PFSK-1 (cell line): ENCODE data around the gene ANKFY1.

Experiments used
- FOXP2 ChIP-seq: optimal IDR thresholded peaks from 2 replicates; pipeline ENCODE3; 2011; ENCODE audit warnings: borderline replicate concordance, control low read depth, inconsistent platforms; ENCODE audit not compliant: insufficient read depth; ENCODE audit errors: extremely low read length, extremely low read depth
- POLR2AphosphoS5 ChIP-seq: IDR thresholded peaks from 2 replicates; pipeline ENCODE4 v1.6.1; 2012; ENCODE audit warnings: low read depth, mild to moderate bottlenecking, control low read depth, low read length, moderate library complexity
- SIN3A ChIP-seq: IDR thresholded peaks from 2 replicates; pipeline ENCODE4 v1.6.1; 2012; ENCODE audit warnings: mild to moderate bottlenecking, low read length, moderate library complexity, borderline replicate concordance; ENCODE audit not compliant: insufficient read depth
- TAF1 ChIP-seq: IDR thresholded peaks from 2 replicates; pipeline ENCODE4 v1.6.1; 2012; ENCODE audit warnings: low read length, control low read depth, borderline replicate concordance; ENCODE audit not compliant: insufficient read depth
- TF ChIP-seq, protein P1 (sequence below), 2 experiments: IDR thresholded peaks; 2 replicates each; pipeline versions ENCODE4 v1.6.1 to v1.8.0; 2011 to 2012; ENCODE audit warnings: low read depth in 2 of 2, low read length in 2 of 2, control low read depth in 1 of 2, inconsistent platforms in 1 of 2, mild to moderate bottlenecking in 1 of 2, moderate library complexity in 1 of 2; ENCODE audit not compliant: insufficient read depth in 1 of 2

ANKFY1 gene

GRCh38 chr17:4248504-4249277, 15.1 kb downstream of the ANKFY1 start:
- TF ChIP-seq POLR2AphosphoS5 (no peak), TAF1 (no peak), SIN3A (no peak), FOXP2 (no peak)
- TF ChIP-seq, protein P1, sequence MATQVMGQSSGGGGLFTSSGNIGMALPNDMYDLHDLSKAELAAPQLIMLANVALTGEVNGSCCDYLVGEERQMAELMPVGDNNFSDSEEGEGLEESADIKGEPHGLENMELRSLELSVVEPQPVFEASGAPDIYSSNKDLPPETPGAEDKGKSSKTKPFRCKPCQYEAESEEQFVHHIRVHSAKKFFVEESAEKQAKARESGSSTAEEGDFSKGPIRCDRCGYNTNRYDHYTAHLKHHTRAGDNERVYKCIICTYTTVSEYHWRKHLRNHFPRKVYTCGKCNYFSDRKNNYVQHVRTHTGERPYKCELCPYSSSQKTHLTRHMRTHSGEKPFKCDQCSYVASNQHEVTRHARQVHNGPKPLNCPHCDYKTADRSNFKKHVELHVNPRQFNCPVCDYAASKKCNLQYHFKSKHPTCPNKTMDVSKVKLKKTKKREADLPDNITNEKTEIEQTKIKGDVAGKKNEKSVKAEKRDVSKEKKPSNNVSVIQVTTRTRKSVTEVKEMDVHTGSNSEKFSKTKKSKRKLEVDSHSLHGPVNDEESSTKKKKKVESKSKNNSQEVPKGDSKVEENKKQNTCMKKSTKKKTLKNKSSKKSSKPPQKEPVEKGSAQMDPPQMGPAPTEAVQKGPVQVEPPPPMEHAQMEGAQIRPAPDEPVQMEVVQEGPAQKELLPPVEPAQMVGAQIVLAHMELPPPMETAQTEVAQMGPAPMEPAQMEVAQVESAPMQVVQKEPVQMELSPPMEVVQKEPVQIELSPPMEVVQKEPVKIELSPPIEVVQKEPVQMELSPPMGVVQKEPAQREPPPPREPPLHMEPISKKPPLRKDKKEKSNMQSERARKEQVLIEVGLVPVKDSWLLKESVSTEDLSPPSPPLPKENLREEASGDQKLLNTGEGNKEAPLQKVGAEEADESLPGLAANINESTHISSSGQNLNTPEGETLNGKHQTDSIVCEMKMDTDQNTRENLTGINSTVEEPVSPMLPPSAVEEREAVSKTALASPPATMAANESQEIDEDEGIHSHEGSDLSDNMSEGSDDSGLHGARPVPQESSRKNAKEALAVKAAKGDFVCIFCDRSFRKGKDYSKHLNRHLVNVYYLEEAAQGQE (IDR thresholded peaks at IDR 0.05; ENCODE audit: insufficient read depth in 1 of 2, low read depth in 2 of 2, low read length in 2 of 2), result no peak

DNA sequence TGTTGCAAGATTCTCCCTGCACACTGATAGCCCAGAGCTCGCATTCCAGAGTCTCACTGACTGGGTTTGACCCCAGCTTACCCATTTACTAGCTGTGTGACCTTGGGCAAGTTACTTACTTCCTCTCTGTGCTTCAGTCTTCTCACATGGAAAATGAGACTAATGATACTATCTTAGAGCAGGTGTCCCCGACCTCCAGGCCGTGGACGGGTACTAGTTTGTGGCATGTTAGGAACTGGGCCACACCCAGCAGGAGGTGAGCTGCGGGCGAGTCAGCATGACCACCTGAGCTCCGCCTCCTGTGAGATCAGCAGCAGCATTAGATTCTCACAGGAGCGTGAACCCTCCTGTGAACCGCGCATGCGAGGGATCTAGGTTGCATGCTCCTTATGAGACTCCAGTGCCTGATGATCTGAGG, 15.8 kb downstream of the ANKFY1 start:
- TF ChIP-seq SIN3A (no peak), TAF1 (no peak), POLR2AphosphoS5 (no peak), FOXP2 (no peak)
- TF ChIP-seq, protein P1 (IDR thresholded peaks at IDR 0.05; ENCODE audit: insufficient read depth in 1 of 2, low read depth in 2 of 2, low read length in 2 of 2), result no peak

DNA sequence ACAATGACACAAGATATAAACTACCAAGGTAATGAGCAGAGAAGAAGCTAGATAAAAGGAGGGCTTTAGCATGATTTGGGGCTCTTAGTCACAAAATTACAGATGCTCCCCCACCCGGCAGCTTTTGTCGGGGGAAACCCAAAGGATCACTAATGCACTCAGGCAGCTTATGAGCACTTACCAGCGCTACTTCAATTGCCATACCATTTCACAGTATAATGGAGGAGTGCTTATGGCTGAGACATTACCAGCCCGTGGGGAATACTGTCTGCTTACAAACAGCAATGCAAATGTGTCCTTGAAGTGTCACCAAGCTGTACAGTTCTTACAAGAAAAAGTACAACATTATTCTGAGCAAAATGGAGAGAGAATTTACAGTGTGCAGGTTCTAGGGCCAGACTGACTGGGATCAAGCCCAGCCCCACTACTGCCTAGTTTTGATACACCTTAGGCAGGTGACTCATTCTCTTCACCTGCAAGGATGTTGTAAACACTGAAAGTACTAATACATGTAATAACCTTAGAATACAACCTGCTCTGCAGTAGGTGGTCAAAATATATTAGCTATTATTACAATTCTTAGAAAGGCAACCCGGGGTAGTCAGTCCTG, 16.3 kb downstream of the ANKFY1 start:
- no peak for TF ChIP-seq FOXP2
- TF ChIP-seq, protein P1 (IDR thresholded peaks at IDR 0.05; ENCODE audit: insufficient read depth in 1 of 2, low read depth in 2 of 2, low read length in 2 of 2), result no peak
- TF ChIP-seq SIN3A, result no peak
- TF ChIP-seq POLR2AphosphoS5, result no peak
- no peak for TF ChIP-seq TAF1

- TF ChIP-seq POLR2AphosphoS5 (no peak), TAF1 (no peak), SIN3A (no peak), FOXP2 (no peak)
- TF ChIP-seq, protein P1 (IDR thresholded peaks at IDR 0.05; ENCODE audit: insufficient read depth in 1 of 2, low read depth in 2 of 2, low read length in 2 of 2), result no peak
Measured at GRCh38 chr17:4246674-4247073, 17.1 kb downstream of the ANKFY1 start.
